ENCODE data around the gene SUSD4.

The SUSD4 gene

GRCh38 chr1:223264983-223265908, 98.7 kb downstream of the SUSD4 start:
- TF ChIP-seq EZH2phosphoT487 (IDR thresholded peaks at IDR 0.05; ENCODE audit: borderline replicate concordance) (no peak), CTCF (conservative IDR thresholded peaks at IDR 0.05; ENCODE audit: low read length) (no peak)
- no peaks in the 10 kb centered on the region for H3K36me3 ChIP-seq (ENCODE audit: insufficient read depth, low read length)
- no peak overlapping the region for H3K9ac ChIP-seq (ENCODE audit: low read depth, low read length, poor library complexity, severe bottlenecking)
- H3K4me2 ChIP-seq (ENCODE audit: low read depth, low read length, poor library complexity, severe bottlenecking), result no peak overlapping the region
- no peaks in the 10 kb centered on the region for H3K27me3 ChIP-seq (ENCODE audit: insufficient read depth, low read length, poor library complexity, severe bottlenecking)
- no peak overlapping the region for H3K4me3 ChIP-seq (ENCODE audit: low read length, poor library complexity, severe bottlenecking)
- no peaks in the 10 kb centered on the region for H3K9me3 ChIP-seq (ENCODE audit: insufficient read depth, low read depth, low read length)
- no peaks in the 10 kb centered on the region for H3K9me2 ChIP-seq (replicated peaks; ENCODE audit: low read depth, low read length)
- no peak overlapping the region for H2AFZ ChIP-seq (ENCODE audit: low read length)
- H3K79me2 ChIP-seq (ENCODE audit: insufficient read depth, low read length), result no peaks in the 10 kb centered on the region
- H3K4me1 ChIP-seq (ENCODE audit: insufficient read depth, low read length, poor library complexity, severe bottlenecking), result peaks cover 12% of the 10 kb centered on the region
- no peaks in the 10 kb centered on the region for H3F3A ChIP-seq (ENCODE audit: low read depth)
- no peaks in the 10 kb centered on the region for H4K20me1 ChIP-seq (ENCODE audit: insufficient read depth, low read length, poor library complexity, severe bottlenecking)

GRCh38 chr1:223264529-223264928, 99.4 kb downstream of the SUSD4 start:
- H3K9me3 ChIP-seq (ENCODE audit: insufficient read depth, low read depth, low read length), result no peaks in the 10 kb centered on the region
- no peaks in the 10 kb centered on the region for H3K36me3 ChIP-seq (ENCODE audit: insufficient read depth, low read length)
- H3F3A ChIP-seq (ENCODE audit: low read depth), result no peaks in the 10 kb centered on the region
- H4K20me1 ChIP-seq (ENCODE audit: insufficient read depth, low read length, poor library complexity, severe bottlenecking), result no peaks in the 10 kb centered on the region
- no peaks in the 10 kb centered on the region for H3K27me3 ChIP-seq (ENCODE audit: insufficient read depth, low read length, poor library complexity, severe bottlenecking)
- H3K4me1 ChIP-seq (ENCODE audit: insufficient read depth, low read length, poor library complexity, severe bottlenecking), result peaks cover 8% of the 10 kb centered on the region
- H3K4me2 ChIP-seq (ENCODE audit: low read depth, low read length, poor library complexity, severe bottlenecking), result no peak overlapping the region
- H3K9ac ChIP-seq (ENCODE audit: low read depth, low read length, poor library complexity, severe bottlenecking), result no peak overlapping the region
- H3K9me2 ChIP-seq (replicated peaks; ENCODE audit: low read depth, low read length), result no peaks in the 10 kb centered on the region
- no peak overlapping the region for H3K4me3 ChIP-seq (ENCODE audit: low read length, poor library complexity, severe bottlenecking)
- no peak overlapping the region for H2AFZ ChIP-seq (ENCODE audit: low read length)
- TF ChIP-seq CTCF (conservative IDR thresholded peaks at IDR 0.05; ENCODE audit: low read length), result no peak
- no peak for TF ChIP-seq EZH2phosphoT487 (IDR thresholded peaks at IDR 0.05; ENCODE audit: borderline replicate concordance)
- no peaks in the 10 kb centered on the region for H3K79me2 ChIP-seq (ENCODE audit: insufficient read depth, low read length)

- Histone ChIP-seq H3K4me3 (ENCODE audit: low read length, poor library complexity, severe bottlenecking) (no peak overlapping the region), H3K4me1 (ENCODE audit: insufficient read depth, low read length, poor library complexity, severe bottlenecking) (no peaks in the 10 kb centered on the region), H3F3A (ENCODE audit: low read depth) (no peaks in the 10 kb centered on the region), H4K20me1 (ENCODE audit: insufficient read depth, low read length, poor library complexity, severe bottlenecking) (no peaks in the 10 kb centered on the region), H3K4me2 (ENCODE audit: low read depth, low read length, poor library complexity, severe bottlenecking) (no peak overlapping the region), H3K9me3 (ENCODE audit: insufficient read depth, low read depth, low read length) (no peaks in the 10 kb centered on the region), H3K36me3 (ENCODE audit: insufficient read depth, low read length) (no peaks in the 10 kb centered on the region), H3K27me3 (ENCODE audit: insufficient read depth, low read length, poor library complexity, severe bottlenecking) (no peaks in the 10 kb centered on the region), H3K9me2 (replicated peaks; ENCODE audit: low read depth, low read length) (no peaks in the 10 kb centered on the region), H2AFZ (ENCODE audit: low read length) (no peak overlapping the region), H3K79me2 (ENCODE audit: insufficient read depth, low read length) (no peaks in the 10 kb centered on the region), H3K9ac (ENCODE audit: low read depth, low read length, poor library complexity, severe bottlenecking) (no peak overlapping the region)
- TF ChIP-seq EZH2phosphoT487 (IDR thresholded peaks at IDR 0.05; ENCODE audit: borderline replicate concordance) (no peak), CTCF (conservative IDR thresholded peaks at IDR 0.05; ENCODE audit: low read length) (no peak)
These were observed 102.1 kb downstream of the SUSD4 start for GRCh38 chr1:223261914-223262313.
